MM.1S (cell line): Measurements from ENCODE around the gene AKAP8.

ENCODE experiments used
- DNase-seq: peaks from one replicate; pipeline ENCODE4 v3.0.0-alpha.2; 2015
- H2AFZ ChIP-seq: fragments of 300-600 bp; sonication (generic); 2 replicates; pipeline ENCODE4 v1.6.0; 2016; ENCODE audit warnings: antibody characterized with exemption, low read length
- H3F3A ChIP-seq: fragments of 300-600 bp; sonication (generic); 2 replicates; pipeline ENCODE4 v1.6.1; 2016; ENCODE audit warnings: mild to moderate bottlenecking, antibody characterized with exemption, low read length, moderate library complexity, mixed read lengths; ENCODE audit not compliant: insufficient read depth
- H3K27ac ChIP-seq: fragments of 300-600 bp; sonication (generic); 2 replicates; pipeline ENCODE4 v1.5.1; 2016; ENCODE audit warnings: mild to moderate bottlenecking, low read length
- H3K27me3 ChIP-seq: fragments of 300-600 bp; sonication (generic); replicated peaks from 2 replicates; pipeline ENCODE4 v1.6.0; 2016; ENCODE audit warnings: low read length; ENCODE audit not compliant: insufficient read depth
- H3K36me3 ChIP-seq: fragments of 300-600 bp; sonication (generic); replicated peaks from 2 replicates; pipeline ENCODE4 v1.6.1; 2016; ENCODE audit warnings: mild to moderate bottlenecking, low read length, mixed read lengths; ENCODE audit not compliant: insufficient read depth
- H3K4me1 ChIP-seq: fragments of 300-600 bp; sonication (generic); 2 replicates; pipeline ENCODE4 v1.6.1; 2016; ENCODE audit warnings: low read length, mixed read lengths
- H3K4me2 ChIP-seq: fragments of 300-600 bp; sonication (generic); 2 replicates; pipeline ENCODE4 v1.6.0; 2016; ENCODE audit warnings: low read depth, low read length
- H3K4me3 ChIP-seq: fragments of 300-600 bp; sonication (generic); 2 replicates; pipeline ENCODE4 v1.5.1; 2016; ENCODE audit warnings: low read length, mixed read lengths
- H3K79me2 ChIP-seq: fragments of 300-600 bp; sonication (generic); 2 replicates; pipeline ENCODE4 v1.6.1; 2016; ENCODE audit warnings: mixed run types, low read length, mixed read lengths
- H3K9ac ChIP-seq: fragments of 300-600 bp; sonication (generic); 2 replicates; pipeline ENCODE4 v1.6.1; 2016; ENCODE audit warnings: low read length, mixed read lengths
- H3K9me2 ChIP-seq: fragments of 300-600 bp; sonication (generic); replicated peaks from 2 replicates; pipeline ENCODE4 v1.6.1; 2016; ENCODE audit warnings: mild to moderate bottlenecking, low read length, mixed read lengths; ENCODE audit not compliant: insufficient read depth
- H3K9me3 ChIP-seq: fragments of 300-600 bp; sonication (generic); replicated peaks from 2 replicates; pipeline ENCODE4 v1.6.1; 2016; ENCODE audit warnings: mild to moderate bottlenecking, low read length, mixed read lengths; ENCODE audit not compliant: insufficient read depth
- H4K20me1 ChIP-seq: fragments of 300-600 bp; sonication (generic); 2 replicates; pipeline ENCODE4 v1.6.1; 2016; ENCODE audit warnings: mild to moderate bottlenecking, low read length, moderate library complexity, mixed read lengths; ENCODE audit not compliant: insufficient read depth
- CTCF ChIP-seq: fragments of 300-600 bp; sonication (generic); IDR thresholded peaks from 2 replicates; pipeline ENCODE4 v1.5.1; 2016; ENCODE audit warnings: antibody characterized with exemption, low read length, mixed read lengths
- EZH2 ChIP-seq: fragments of 300-600 bp; sonication (generic); optimal IDR thresholded peaks from 2 replicates; pipeline ENCODE3; 2017; ENCODE audit warnings: low read depth, mild to moderate bottlenecking, antibody characterized with exemption, low read length, mixed read lengths
- EZH2phosphoT487 ChIP-seq: fragments of 300-600 bp; sonication (generic); IDR thresholded peaks from 2 replicates; pipeline ENCODE4 v1.6.1; 2018; ENCODE audit warnings: antibody characterized with exemption, low read length

Gene AKAP8

GRCh38 chr19:15418579-15419412 lies 39.2 kb upstream of the AKAP8 start, which contains the start of gene AKAP8L:
AKAP8L (minus strand) TSS chr19:15418988; CDS start chr19:15418923, 65 bp downstream.
- no peaks in the 10 kb centered on the region for H3K9me2 ChIP-seq
- H3K27ac ChIP-seq: peak within 1 kb of the TSS; percentile 9; the same call in 1 of the 2 replicates
- peaks cover 46% of the 10 kb centered on the region for H3K79me2 ChIP-seq
- H3K4me2 ChIP-seq: peak within 1 kb of the TSS; percentile 99
- H3F3A ChIP-seq: peaks cover 7% of the 10 kb centered on the region; the same call in 1 of the 2 replicates
- TF ChIP-seq EZH2 (no peak), CTCF (peak; percentile 91)
- H3K27me3 ChIP-seq: no peaks in the 10 kb centered on the region
- peak; percentile 99 for DNase-seq
- no peaks in the 10 kb centered on the region for H4K20me1 ChIP-seq
- peak within 1 kb of the TSS; percentile 96 for H3K4me3 ChIP-seq
- peaks cover 13% of the 10 kb centered on the region for H3K4me1 ChIP-seq
- H3K36me3 ChIP-seq: 0 out of 2 replicates have a peak, but pooled peaks cover 4% of the 10 kb centered on the region
- peak within 1 kb of the TSS; percentile 66 for H2AFZ ChIP-seq
- H3K9me3 ChIP-seq: no peaks in the 10 kb centered on the region
- H3K9ac ChIP-seq: peak within 1 kb of the TSS; percentile 90

- peaks cover 13% of the 10 kb centered on the region for H3K4me1 ChIP-seq
- H3K9ac ChIP-seq: peak overlapping the region; percentile 90
- H3K9me3 ChIP-seq: no peaks in the 10 kb centered on the region
- H2AFZ ChIP-seq: peak overlapping the region; percentile 66
- no peaks in the 10 kb centered on the region for H3K9me2 ChIP-seq
- H3K4me3 ChIP-seq: peak overlapping the region; percentile 96
- peaks cover 7% of the 10 kb centered on the region; the same call in 1 of the 2 replicates for H3F3A ChIP-seq
- H3K36me3 ChIP-seq: no peaks in the 10 kb centered on the region
- H3K79me2 ChIP-seq: peaks cover 52% of the 10 kb centered on the region
- no peaks in the 10 kb centered on the region for H3K27me3 ChIP-seq
- DNase-seq: no peak
- TF ChIP-seq EZH2phosphoT487 (no peak), EZH2 (no peak), CTCF (no peak)
- H3K4me2 ChIP-seq: peak overlapping the region; percentile 99
- peak overlapping the region; percentile 9; the same call in 1 of the 2 replicates for H3K27ac ChIP-seq
- no peaks in the 10 kb centered on the region for H4K20me1 ChIP-seq
Measured at GRCh38 chr19:15418231-15418578, 38.6 kb upstream of the AKAP8 start.

- H2AFZ ChIP-seq: no peak overlapping the region
- peaks cover 13% of the 10 kb centered on the region for H3K4me1 ChIP-seq
- no peaks in the 10 kb centered on the region for H4K20me1 ChIP-seq
- no peak for TF ChIP-seq CTCF
- no peak for TF ChIP-seq EZH2
- no peak for TF ChIP-seq EZH2phosphoT487
- peaks cover 7% of the 10 kb centered on the region; the same call in 1 of the 2 replicates for H3F3A ChIP-seq
- no peaks in the 10 kb centered on the region for H3K9me3 ChIP-seq
- peak overlapping the region; percentile 90 for H3K9ac ChIP-seq
- H3K4me3 ChIP-seq: peak overlapping the region; percentile 96
- no peak overlapping the region for H3K27ac ChIP-seq
- H3K36me3 ChIP-seq: no peaks in the 10 kb centered on the region
- no peaks in the 10 kb centered on the region for H3K27me3 ChIP-seq
- H3K4me2 ChIP-seq: peak overlapping the region; percentile 99
- no peaks in the 10 kb centered on the region for H3K9me2 ChIP-seq
- peaks cover 57% of the 10 kb centered on the region for H3K79me2 ChIP-seq
- no peak for DNase-seq
Measured at GRCh38 chr19:15417699-15418098, 38.1 kb upstream of the AKAP8 start.
